HepG2 (cell line): Measurements from ENCODE around the gene DNASE1L2. TPM values are rescaled to one million over a fixed set of nuclear protein-coding genes. Genes with fewer than 3 reads are reported as not detected.

Source experiments
- ATAC-seq: fragments of 200-7000 bp; cut with Tn5 transposase; 3 replicates; pipeline ENCODE4 v1.9.1; 2020; ENCODE audit warnings: mild to moderate bottlenecking, moderate library complexity
- BruUV-seq: library from RNA; stranded (reverse); fragments of 400-500 nt; replicated peaks from 2 replicates; lab custom pipeline; 2021; lab: Mats Ljungman, UMichigan
- CTCF ChIA-PET: fragments of 300-600 bp; formaldehyde crosslinking; extraction: SDS; loops from one replicate; lab custom pipeline; 2021; ENCODE audit warnings: low total read pairs, inconsistent platforms, low intra/inter-chr PET ratio; lab: Yijun Ruan, JAX
- POLR2A ChIA-PET: fragments of 350-600 bp; sonication (Branson Sonifier 250); formaldehyde crosslinking; loops from one replicate; lab custom pipeline; 2020; ENCODE audit warnings: antibody characterized with exemption, inconsistent platforms; lab: Yijun Ruan, JAX
- DNase-seq: peaks from one replicate; pipeline ENCODE4 v3.0.0-alpha.2; 2015; ENCODE audit warnings: low spot score
- FAIRE-seq: peaks from 3 replicates; lab custom pipeline; 2011; peaks lifted over from hg19 to GRCh38; lab: Jason Lieb, UNC
- H2AFZ ChIP-seq: one replicate; pipeline ENCODE4 v1.6.1; 2011; ENCODE audit warnings: low read length, inconsistent platforms
- H3K27ac ChIP-seq: fragments of 300-600 bp; 3 replicates; pipeline ENCODE4 v1.8.0; 2011; ENCODE audit warnings: mixed run types, mild to moderate bottlenecking, mixed read lengths, low read length, inconsistent platforms; ENCODE audit not compliant: insufficient read depth; ENCODE audit errors: extremely low read length
- H3K27me3 ChIP-seq, 2 experiments: fragments of 200-600 bp in 1 of 2; 2 replicates in 1 of 2; 3 replicates in 1 of 2; pipeline versions ENCODE4 v1.6.0 to v1.8.0; 2011; ENCODE audit warnings: low read length in 2 of 2, mild to moderate bottlenecking in 2 of 2, moderate library complexity in 2 of 2, inconsistent platforms in 1 of 2; ENCODE audit not compliant: insufficient read depth in 2 of 2, control insufficient read depth in 1 of 2
- H3K36me3 ChIP-seq, 2 experiments: fragments of 200-600 bp in 1 of 2; replicated peaks in 1 of 2; 2 replicates in 1 of 2; 3 replicates in 1 of 2; pipeline versions ENCODE4 v1.5.1 to v1.8.0; 2011; ENCODE audit warnings: low read length in 2 of 2, inconsistent platforms in 1 of 2; ENCODE audit not compliant: insufficient read depth in 2 of 2, control insufficient read depth in 1 of 2
- H3K4me1 ChIP-seq: 2 replicates; pipeline ENCODE4 v1.5.1; 2012; ENCODE audit warnings: low read length, inconsistent platforms; ENCODE audit not compliant: insufficient read depth
- H3K4me2 ChIP-seq: 2 replicates; pipeline ENCODE4 v1.6.0; 2011; ENCODE audit warnings: low read depth, low read length, inconsistent platforms
- H3K4me3 ChIP-seq, 3 experiments: fragments of 200-600 bp in 1 of 3; sonication (generic), shearing (Covaris generic) in 1 of 3; replicated peaks in 1 of 3; 2 replicates each; pipeline ENCODE4 v1.5.1; 2011 to 2016; ENCODE audit warnings: low read length in 3 of 3, inconsistent platforms in 2 of 3, low read depth in 2 of 3, mild to moderate bottlenecking in 2 of 3, control low read depth in 1 of 3, mixed read lengths in 1 of 3; ENCODE audit not compliant: insufficient read depth in 1 of 3
- H3K79me2 ChIP-seq: one replicate; pipeline ENCODE4 v1.6.1; 2011; ENCODE audit warnings: low read length, inconsistent platforms; ENCODE audit not compliant: insufficient read depth
- H3K9ac ChIP-seq: 2 replicates; pipeline ENCODE4 v1.6.0; 2011; ENCODE audit warnings: mild to moderate bottlenecking, low read depth, low read length, inconsistent platforms; ENCODE audit not compliant: insufficient read depth
- H3K9me3 ChIP-seq: 2 replicates; pipeline ENCODE4 v1.5.1; 2012; ENCODE audit warnings: mild to moderate bottlenecking, low read length
- H4K20me1 ChIP-seq: 2 replicates; pipeline ENCODE4 v1.6.0; 2011; ENCODE audit warnings: inconsistent platforms, mild to moderate bottlenecking, low read length, moderate library complexity; ENCODE audit not compliant: insufficient read depth
- HMG20A ChIP-seq: IDR thresholded peaks from 2 replicates; pipeline ENCODE4 v1.6.1; 2016; ENCODE audit warnings: borderline replicate concordance
- NFATC3 ChIP-seq: sonication (generic); formaldehyde crosslinking; IDR thresholded peaks from 2 replicates; pipeline ENCODE4 v1.5.1; 2020; ENCODE audit warnings: mild to moderate bottlenecking, missing genetic modification reagents
- PRDM4 ChIP-seq: sonication (generic); formaldehyde crosslinking; IDR thresholded peaks from 2 replicates; pipeline ENCODE4 v1.9.0; 2021; ENCODE audit warnings: missing genetic modification reagents, borderline replicate concordance
- RAD51 ChIP-seq: fragments of 450-650 bp; IDR thresholded peaks from 2 replicates; pipeline ENCODE4 v1.6.1; 2016; ENCODE audit warnings: borderline replicate concordance
- RBM22 ChIP-seq: fragments of 200-400 bp; formaldehyde crosslinking; optimal IDR thresholded peaks from 2 replicates; pipeline ENCODE3; 2017; ENCODE audit warnings: mild to moderate bottlenecking, low read length, moderate library complexity
- REXO4 ChIP-seq: sonication (generic); formaldehyde crosslinking; IDR thresholded peaks from 2 replicates; pipeline ENCODE4 v1.8.0; 2022; ENCODE audit warnings: missing genetic modification reagents, mild to moderate bottlenecking, borderline replicate concordance
- RFXANK ChIP-seq: IDR thresholded peaks from 2 replicates; pipeline ENCODE4 v1.6.1; 2016
- SNAI1 ChIP-seq: sonication (generic); formaldehyde crosslinking; IDR thresholded peaks from 2 replicates; pipeline ENCODE4 v1.5.0; 2020; ENCODE audit warnings: mild to moderate bottlenecking, missing genetic modification reagents, borderline replicate concordance
- ZFP36L1 ChIP-seq: sonication (generic); formaldehyde crosslinking; IDR thresholded peaks from 2 replicates; pipeline ENCODE4 v1.8.0; 2022; ENCODE audit warnings: mild to moderate bottlenecking, missing genetic modification reagents, moderate library complexity
- ZNF354B ChIP-seq: sonication (generic); formaldehyde crosslinking; IDR thresholded peaks from 2 replicates; pipeline ENCODE4 v1.8.0; 2022; ENCODE audit warnings: mild to moderate bottlenecking, missing genetic modification reagents
- ZNF503 ChIP-seq: sonication (generic); formaldehyde crosslinking; IDR thresholded peaks from 2 replicates; pipeline ENCODE4 v1.4.0; 2020; ENCODE audit warnings: missing genetic modification reagents
- ZNF512B ChIP-seq: sonication (generic); formaldehyde crosslinking; IDR thresholded peaks from 2 replicates; pipeline ENCODE4 v1.5.1; 2020; ENCODE audit warnings: missing genetic modification reagents, mild to moderate bottlenecking, borderline replicate concordance
- ZNF749 ChIP-seq: sonication (generic); formaldehyde crosslinking; IDR thresholded peaks from 2 replicates; pipeline ENCODE4 v1.8.0; 2022; ENCODE audit warnings: mild to moderate bottlenecking, missing genetic modification reagents, moderate library complexity, borderline replicate concordance
- ZSCAN21 ChIP-seq: sonication (generic); formaldehyde crosslinking; IDR thresholded peaks from 2 replicates; pipeline ENCODE4 v1.8.0; 2022; ENCODE audit warnings: mild to moderate bottlenecking, missing genetic modification reagents, moderate library complexity, borderline replicate concordance
- WGBS: methylation state at CpG from one replicate; pipeline ENCODE4 v1.1.6; 2017; ENCODE audit warnings: low lambda C conversion rate; 5-methylcytosine and 5-hydroxymethylcytosine counted together
- in situ Hi-C: cut with HindIII; loops from 2 replicates; pipeline ENCODE4 v1.10.0; 2017; ENCODE audit warnings: low pct_unique_long_range_greater_than_20kb; ENCODE audit not compliant: extremely low pct_ligation_motif_present
- intact Hi-C: fragments of 100-400 bp; cut with micrococcal nuclease; formaldehyde crosslinking; loops from one replicate; pipeline ENCODE4 v1.10.0; 2022; ENCODE audit not compliant: unreplicated experiment
- polyA plus RNA-seq, 8 experiments: library from polyadenylated mRNA; depleted of rRNA in 3 of 8; stranded (reverse) in 7 of 8; unstranded in 1 of 8; fragments of >200 nt; fragmentation: Illumina TruSeq in 4 of 8; extraction: Trizol in 4 of 8; gene quantifications; 2 replicates each; pipeline versions ENCODE4 v1.2.1 to v1.2.3, GENCODE V29; 2011 to 2016; ENCODE audit warnings: low read depth in 4 of 8, missing spikeins in 1 of 8, mixed read lengths in 1 of 8; ENCODE audit not compliant: insufficient read depth in 1 of 8
- total RNA-seq, 5 experiments: library from RNA; depleted of rRNA; stranded (reverse); fragments of >200 nt; fragmentation: Illumina TruSeq; extraction: Trizol; gene quantifications; 2 replicates each; pipeline ENCODE4 v1.2.3, GENCODE V29; 2016; ENCODE audit warnings: low read depth in 1 of 5
- TF ChIP-seq, protein P1 (sequence below): sonication (generic); formaldehyde crosslinking; IDR thresholded peaks from 2 replicates; pipeline ENCODE4 v1.5.1; 2020; ENCODE audit warnings: missing genetic modification reagents, mild to moderate bottlenecking, borderline replicate concordance
- TF ChIP-seq, protein P2 (sequence below): IDR thresholded peaks from 2 replicates; pipeline ENCODE4 v1.6.1; 2018; ENCODE audit warnings: missing genetic modification reagents, mild to moderate bottlenecking, missing compliant biosample characterization

Gene DNASE1L2
- total and polyA plus RNA-seq, 2 of the 13 experiments (the other 11 are each of a cell fraction or from before 2014, with no cell fraction given) = 0.44 to 0.50 TPM

DNA sequence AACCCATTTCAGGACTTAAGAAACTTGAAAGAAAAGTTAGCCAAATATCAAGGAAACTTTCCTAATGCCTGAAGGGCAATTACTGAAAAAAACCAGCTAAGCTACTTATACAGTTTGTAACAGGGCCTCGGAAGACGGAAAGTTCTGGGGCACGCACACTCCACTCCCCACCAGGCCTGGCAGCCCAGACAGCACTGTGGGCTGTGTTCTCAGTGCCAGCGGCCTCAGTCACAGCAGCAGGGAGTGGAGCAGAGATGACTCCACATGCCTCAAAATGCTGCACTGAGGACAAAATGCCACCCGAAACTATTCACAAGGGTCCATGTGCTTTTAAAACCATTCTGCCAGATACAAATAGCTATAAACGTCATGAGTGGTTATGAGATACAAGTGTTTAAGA lies 21.5 kb downstream of the DNASE1L2 start:
- in situ Hi-C loops = no loop called here
- no peaks in the 10 kb centered on the region for H3K27me3 ChIP-seq
- H3K9ac ChIP-seq = no peak overlapping the region
- intact Hi-C loops = no loop called here
- H3K4me3 ChIP-seq = no peak overlapping the region
- peaks cover 13% of the 10 kb centered on the region for H3K79me2 ChIP-seq
- no peak for ATAC-seq
- H3K4me2 ChIP-seq = no peak overlapping the region
- H3K4me1 ChIP-seq = peaks cover 5% of the 10 kb centered on the region; the same call in 1 of the 2 replicates
- H2AFZ ChIP-seq = no peak overlapping the region
- H3K36me3 ChIP-seq = peaks cover 17 to 86% of the 10 kb centered on the region in 2 experiments
- ChIA-PET POLR2A (no interaction called here), CTCF (no interaction called here)
- no peaks in the 10 kb centered on the region for H4K20me1 ChIP-seq
- BruUV-seq = no TSS peak
- no peak overlapping the region for H3K27ac ChIP-seq
- FAIRE-seq = no peak
- no peaks in the 10 kb centered on the region for H3K9me3 ChIP-seq
- DNase-seq = no peak
- TF ChIP-seq ZNF749 (CRISPR knock-in tag) = no peak
- TF ChIP-seq RFXANK (CRISPR knock-in tag) = no peak
- no peak for TF ChIP-seq ZSCAN21 (CRISPR knock-in tag)
- no peak for TF ChIP-seq RAD51
- TF ChIP-seq, protein P1, sequence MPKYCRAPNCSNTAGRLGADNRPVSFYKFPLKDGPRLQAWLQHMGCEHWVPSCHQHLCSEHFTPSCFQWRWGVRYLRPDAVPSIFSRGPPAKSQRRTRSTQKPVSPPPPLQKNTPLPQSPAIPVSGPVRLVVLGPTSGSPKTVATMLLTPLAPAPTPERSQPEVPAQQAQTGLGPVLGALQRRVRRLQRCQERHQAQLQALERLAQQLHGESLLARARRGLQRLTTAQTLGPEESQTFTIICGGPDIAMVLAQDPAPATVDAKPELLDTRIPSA (CRISPR knock-in tag) = no peak
- TF ChIP-seq SNAI1 (CRISPR knock-in tag) = no peak
- no peak for TF ChIP-seq ZNF512B (CRISPR knock-in tag)
- TF ChIP-seq REXO4 = no peak
- no peak for TF ChIP-seq PRDM4 (CRISPR knock-in tag)
- no peak for TF ChIP-seq NFATC3 (CRISPR knock-in tag)
- no peak for TF ChIP-seq RBM22
- TF ChIP-seq ZNF503 = no peak
- no peak for TF ChIP-seq ZNF354B
- no peak for TF ChIP-seq ZFP36L1
- TF ChIP-seq, protein P2, sequence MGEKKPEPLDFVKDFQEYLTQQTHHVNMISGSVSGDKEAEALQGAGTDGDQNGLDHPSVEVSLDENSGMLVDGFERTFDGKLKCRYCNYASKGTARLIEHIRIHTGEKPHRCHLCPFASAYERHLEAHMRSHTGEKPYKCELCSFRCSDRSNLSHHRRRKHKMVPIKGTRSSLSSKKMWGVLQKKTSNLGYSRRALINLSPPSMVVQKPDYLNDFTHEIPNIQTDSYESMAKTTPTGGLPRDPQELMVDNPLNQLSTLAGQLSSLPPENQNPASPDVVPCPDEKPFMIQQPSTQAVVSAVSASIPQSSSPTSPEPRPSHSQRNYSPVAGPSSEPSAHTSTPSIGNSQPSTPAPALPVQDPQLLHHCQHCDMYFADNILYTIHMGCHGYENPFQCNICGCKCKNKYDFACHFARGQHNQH (CRISPR knock-in tag) = no peak
- TF ChIP-seq HMG20A (CRISPR knock-in tag) = no peak
- 95% methylated on average over 6 of the region's 6 CpGs for WGBS
